Smooth muscle cell (in vitro differentiated cells): Measurements from ENCODE around the gene CDK11A. TPM values are rescaled to one million over a fixed set of nuclear protein-coding genes. Genes with fewer than 3 reads are reported as not detected.

Experiments used
- DNase-seq: peaks from one replicate; lab custom pipeline; 2025; ENCODE audit not compliant: unreplicated experiment; lab: John Stamatoyannopoulos, UW
- H2AFZ ChIP-seq: fragments of 200-600 bp; sonication (generic); 2 replicates; pipeline ENCODE4 v1.6.0; 2016; ENCODE audit warnings: antibody characterized with exemption, low read depth, mild to moderate bottlenecking
- H3F3A ChIP-seq: fragments of 200-600 bp; sonication (generic); 2 replicates; pipeline ENCODE4 v1.6.0; 2017; ENCODE audit warnings: antibody characterized with exemption, low read depth
- H3K27ac ChIP-seq: fragments of 200-600 bp; sonication (generic); 2 replicates; pipeline ENCODE4 v1.5.1; 2016; ENCODE audit warnings: low read depth, mild to moderate bottlenecking
- H3K27me3 ChIP-seq: fragments of 200-600 bp; sonication (generic); 2 replicates; pipeline ENCODE4 v1.6.1; 2016; ENCODE audit warnings: low read depth, mild to moderate bottlenecking
- H3K36me3 ChIP-seq: fragments of 200-600 bp; sonication (generic); 2 replicates; pipeline ENCODE4 v1.5.1; 2016; ENCODE audit warnings: low read depth
- H3K4me1 ChIP-seq: fragments of 200-600 bp; sonication (generic); 2 replicates; pipeline ENCODE4 v1.5.1; 2016; ENCODE audit warnings: low read depth
- H3K4me2 ChIP-seq: fragments of 200-600 bp; sonication (generic); 2 replicates; pipeline ENCODE4 v1.6.0; 2016; ENCODE audit warnings: mild to moderate bottlenecking
- H3K4me3 ChIP-seq: fragments of 200-600 bp; sonication (generic); 2 replicates; pipeline ENCODE4 v1.5.1; 2016; ENCODE audit warnings: mild to moderate bottlenecking
- H3K79me2 ChIP-seq: fragments of 200-600 bp; sonication (generic); 2 replicates; pipeline ENCODE4 v1.6.0; 2016; ENCODE audit warnings: low read depth, mild to moderate bottlenecking
- H3K9ac ChIP-seq: fragments of 200-600 bp; sonication (generic); 2 replicates; pipeline ENCODE4 v1.6.0; 2016; ENCODE audit warnings: low read depth
- H3K9me3 ChIP-seq: fragments of 200-600 bp; sonication (generic); replicated peaks from 2 replicates; pipeline ENCODE4 v1.5.1; 2016; ENCODE audit warnings: low read depth
- H4K20me1 ChIP-seq: fragments of 200-600 bp; sonication (generic); 2 replicates; pipeline ENCODE4 v1.6.0; 2016; ENCODE audit warnings: low read depth
- CTCF ChIP-seq: fragments of 200-600 bp; sonication (generic); IDR thresholded peaks from 2 replicates; pipeline ENCODE4 v1.5.1; 2017; ENCODE audit warnings: borderline replicate concordance, mild to moderate bottlenecking, antibody characterized with exemption; ENCODE audit not compliant: insufficient read depth, poor library complexity, severe bottlenecking
- WGBS: methylation state at CpG from one replicate; pipeline ENCODE4 v1.1.7; 2016; ENCODE audit warnings: low lambda C conversion rate; 5-methylcytosine and 5-hydroxymethylcytosine counted together
- polyA plus RNA-seq: library from polyadenylated mRNA; unstranded; fragments of >200 nt; fragmentation: Nextera tagmentation; extraction: Ambion mirVana; gene quantifications from 2 replicates; pipeline ENCODE4 v1.2.1, GENCODE V29; 2016
- total RNA-seq: library from RNA; depleted of rRNA; stranded (reverse); fragments of >200 nt; gene quantifications from 2 replicates; pipeline ENCODE4 v1.2.3, GENCODE V29; 2014

Gene CDK11A
- total and polyA plus RNA-seq, 2 experiments from 2014 or later, result 19.8 to 20.9 TPM

- Histone ChIP-seq H3K27me3 (no peaks in the 10 kb centered on the region), H3K9me3 (no peaks in the 10 kb centered on the region), H3K9ac (no peak overlapping the region), H3K4me1 (no peaks in the 10 kb centered on the region), H3K4me3 (no peak overlapping the region), H3K36me3 (no peaks in the 10 kb centered on the region), H2AFZ (no peak overlapping the region), H3K4me2 (no peak overlapping the region), H3F3A (no peaks in the 10 kb centered on the region), H3K27ac (no peak overlapping the region), H3K79me2 (peaks cover 57% of the 10 kb centered on the region), H4K20me1 (peaks cover 86% of the 10 kb centered on the region)
- 92% methylated on average over 32 of the region's 32 CpGs for WGBS
- TF ChIP-seq CTCF, result no peak
- DNase-seq, result no peak
Observed at GRCh38 chr1:1763657-1764621, 39.8 kb upstream of the CDK11A start.

GRCh38 chr1:1761504-1762376 lies 37.6 kb upstream of the CDK11A start:
- 99% methylated on average over 23 of the region's 23 CpGs for WGBS
- Histone ChIP-seq H3K27me3 (no peaks in the 10 kb centered on the region), H3K79me2 (peaks cover 36% of the 10 kb centered on the region), H3K9ac (no peak overlapping the region), H3K9me3 (no peaks in the 10 kb centered on the region), H2AFZ (no peak overlapping the region), H3K27ac (no peak overlapping the region), H3F3A (no peaks in the 10 kb centered on the region), H3K4me2 (no peak overlapping the region), H3K36me3 (no peaks in the 10 kb centered on the region), H3K4me3 (no peak overlapping the region), H4K20me1 (peaks cover 80% of the 10 kb centered on the region), H3K4me1 (no peaks in the 10 kb centered on the region)
- no peak for TF ChIP-seq CTCF
- no peak for DNase-seq

DNA sequence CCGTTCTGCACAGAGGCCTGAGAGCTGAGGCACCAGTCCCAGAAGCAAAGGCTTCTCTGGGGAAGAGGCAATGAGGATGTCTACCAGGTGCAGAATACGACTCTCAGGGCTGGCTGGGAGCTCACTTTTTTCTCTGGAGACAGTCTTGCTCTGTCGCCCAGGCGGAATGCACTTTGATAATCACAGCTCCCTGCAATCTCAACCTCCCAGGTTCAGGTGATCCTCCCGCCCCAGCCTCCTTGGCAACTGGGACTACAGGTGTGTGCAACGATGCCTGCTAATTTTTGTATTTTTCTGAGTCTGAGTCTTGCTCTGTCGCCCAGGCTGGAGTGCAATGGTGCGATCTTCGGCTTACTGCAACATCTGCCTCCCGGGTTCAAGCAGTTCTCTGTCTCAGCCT lies 36.6 kb upstream of the CDK11A start:
- WGBS, result over 99% methylated on average over 10 of the region's 10 CpGs
- no peak overlapping the region for H3K9ac ChIP-seq
- H3K27me3 ChIP-seq, result no peaks in the 10 kb centered on the region
- no peaks in the 10 kb centered on the region for H3K36me3 ChIP-seq
- no peak for TF ChIP-seq CTCF
- H3F3A ChIP-seq, result no peaks in the 10 kb centered on the region
- no peak for DNase-seq
- no peaks in the 10 kb centered on the region for H3K9me3 ChIP-seq
- no peak overlapping the region for H2AFZ ChIP-seq
- no peak overlapping the region for H3K4me2 ChIP-seq
- H3K79me2 ChIP-seq, result peaks cover 28% of the 10 kb centered on the region
- H3K27ac ChIP-seq, result no peak overlapping the region
- no peaks in the 10 kb centered on the region for H3K4me1 ChIP-seq
- peaks cover 72% of the 10 kb centered on the region for H4K20me1 ChIP-seq
- H3K4me3 ChIP-seq, result no peak overlapping the region
